H9 (cell line): Measurements from ENCODE around the gene LRRC39. TPM values are rescaled to one million over a fixed set of nuclear protein-coding genes. Genes with fewer than 3 reads are reported as not detected.

Experiments used
- DNase-seq: peaks from one replicate; pipeline ENCODE4 v3.0.0-alpha.2; 2017
- H2AFZ ChIP-seq: one replicate; pipeline ENCODE4 v1.6.1; 2013; ENCODE audit warnings: mild to moderate bottlenecking, low read length, control low read depth, moderate library complexity
- H2AK5ac ChIP-seq: 2 replicates; pipeline ENCODE4 v1.6.1; 2013; ENCODE audit warnings: low read length, control low read depth, mixed read lengths; ENCODE audit not compliant: insufficient read length
- H2BK120ac ChIP-seq: one replicate; pipeline ENCODE4 v1.6.1; 2013; ENCODE audit warnings: low read depth, mild to moderate bottlenecking, low read length, control low read depth, inconsistent platforms; ENCODE audit not compliant: poor library complexity, severe bottlenecking
- H2BK12ac ChIP-seq: 2 replicates; pipeline ENCODE4 v1.6.1; 2013; ENCODE audit warnings: low read length, control low read depth, mixed read lengths, low read depth; ENCODE audit not compliant: insufficient read length
- H2BK15ac ChIP-seq: 2 replicates; pipeline ENCODE4 v1.6.1; 2013; ENCODE audit warnings: low read depth, low read length, control low read depth
- H2BK20ac ChIP-seq: one replicate; pipeline ENCODE4 v1.6.1; 2013; ENCODE audit warnings: low read depth, mild to moderate bottlenecking, low read length, control low read depth, inconsistent platforms; ENCODE audit not compliant: poor library complexity, severe bottlenecking
- H2BK5ac ChIP-seq: 2 replicates; pipeline ENCODE4 v1.6.1; 2013; ENCODE audit warnings: low read length, control low read depth, mixed read lengths; ENCODE audit not compliant: insufficient read length
- H3K14ac ChIP-seq: 2 replicates; pipeline ENCODE4 v1.6.1; 2013; ENCODE audit warnings: low read length, control low read depth; ENCODE audit not compliant: insufficient read depth
- H3K18ac ChIP-seq: 2 replicates; pipeline ENCODE4 v1.6.1; 2013; ENCODE audit warnings: low read depth, mild to moderate bottlenecking, mixed read lengths, low read length, control low read depth; ENCODE audit not compliant: insufficient read length
- H3K23ac ChIP-seq: 2 replicates; pipeline ENCODE4 v1.6.1; 2013; ENCODE audit warnings: low read length, control low read depth, mixed read lengths, low read depth; ENCODE audit not compliant: insufficient read length
- H3K23me2 ChIP-seq: 2 replicates; pipeline ENCODE4 v1.6.1; 2013; ENCODE audit warnings: low read depth, mild to moderate bottlenecking, mixed read lengths, low read length, control low read depth; ENCODE audit not compliant: insufficient read length, poor library complexity, severe bottlenecking
- H3K27ac ChIP-seq: 2 replicates; pipeline ENCODE4 v1.5.1; 2013; ENCODE audit warnings: low read length, control low read depth, mixed read lengths, low read depth; ENCODE audit not compliant: insufficient read length
- H3K27me3 ChIP-seq: 2 replicates; pipeline ENCODE4 v1.6.1; 2013; ENCODE audit warnings: low read length, control low read depth, inconsistent platforms; ENCODE audit not compliant: insufficient read depth
- H3K4ac ChIP-seq: 2 replicates; pipeline ENCODE4 v1.6.1; 2013; ENCODE audit warnings: low read depth, mild to moderate bottlenecking, control low read depth, inconsistent platforms, low read length, moderate library complexity
- H3K4me1 ChIP-seq: 2 replicates; pipeline ENCODE4 v1.6.1; 2013; ENCODE audit warnings: low read length, control low read depth, inconsistent platforms; ENCODE audit not compliant: insufficient read depth
- H3K4me2 ChIP-seq: 2 replicates; pipeline ENCODE4 v1.6.1; 2013; ENCODE audit warnings: low read length, control low read depth, mixed read lengths; ENCODE audit not compliant: insufficient read length, insufficient read depth
- H3K56ac ChIP-seq: 2 replicates; pipeline ENCODE4 v1.6.1; 2013; ENCODE audit warnings: low read depth, mild to moderate bottlenecking, mixed read lengths, low read length, control low read depth; ENCODE audit not compliant: insufficient read length
- H3K79me1 ChIP-seq: 2 replicates; pipeline ENCODE4 v1.6.1; 2013; ENCODE audit warnings: low read depth, mild to moderate bottlenecking, moderate library complexity, low read length, control low read depth, inconsistent platforms; ENCODE audit not compliant: insufficient read depth, poor library complexity, severe bottlenecking
- H3K79me2 ChIP-seq: 2 replicates; pipeline ENCODE4 v1.6.1; 2013; ENCODE audit warnings: low read length, control low read depth, inconsistent platforms; ENCODE audit not compliant: insufficient read depth
- H3K9ac ChIP-seq: 2 replicates; pipeline ENCODE4 v1.6.1; 2013; ENCODE audit warnings: low read length, control low read depth, mixed read lengths; ENCODE audit not compliant: insufficient read length; ENCODE audit errors: extremely low read depth
- H3K9me3 ChIP-seq: one replicate; pipeline ENCODE4 v1.6.1; 2013; ENCODE audit warnings: low read depth, low read length, inconsistent platforms; ENCODE audit not compliant: control insufficient read depth
- H3T11ph ChIP-seq: one replicate; pipeline ENCODE4 v1.6.1; 2013; ENCODE audit warnings: mild to moderate bottlenecking, low read length, control low read depth, inconsistent platforms
- H4K20me1 ChIP-seq: one replicate; pipeline ENCODE4 v1.6.1; 2013; ENCODE audit not compliant: control insufficient read depth, insufficient read length, insufficient read depth
- H4K5ac ChIP-seq: 2 replicates; pipeline ENCODE4 v1.6.1; 2013; ENCODE audit warnings: low read depth, mild to moderate bottlenecking, mixed read lengths, low read length, control low read depth; ENCODE audit not compliant: insufficient read length
- H4K8ac ChIP-seq: replicated peaks from 2 replicates; pipeline ENCODE4 v1.6.1; 2013; ENCODE audit warnings: low read length, control low read depth, mixed read lengths, low read depth; ENCODE audit not compliant: insufficient read length
- H4K91ac ChIP-seq: 2 replicates; pipeline ENCODE4 v1.6.1; 2013; ENCODE audit warnings: low read depth, mild to moderate bottlenecking, moderate library complexity, mixed read lengths, low read length, control low read depth; ENCODE audit not compliant: insufficient read length
- H3K27ac Mint-ChIP-seq, 3 experiments: 2 replicates in 2 of 3; 3 replicates in 1 of 3; pipeline ENCODE4 v1.8.0; 2020 to 2021; ENCODE audit warnings: mixed read lengths in 3 of 3, mild to moderate bottlenecking in 1 of 3, moderate library complexity in 1 of 3
- H3K27me3 Mint-ChIP-seq: 2 replicates; pipeline ENCODE4 v1.8.0; 2021; ENCODE audit warnings: low read depth, mild to moderate bottlenecking, moderate library complexity, mixed read lengths
- H3K36me3 Mint-ChIP-seq, 3 experiments: 2 replicates in 2 of 3; 3 replicates in 1 of 3; pipeline ENCODE4 v1.8.0; 2020 to 2021; ENCODE audit warnings: low read depth in 3 of 3, mixed read lengths in 3 of 3; ENCODE audit not compliant: insufficient read depth in 1 of 3
- H3K4me1 Mint-ChIP-seq, 2 experiments: 2 replicates each; pipeline ENCODE4 v1.8.0; 2020; ENCODE audit warnings: mixed read lengths in 2 of 2
- H3K4me3 Mint-ChIP-seq, 2 experiments: 2 replicates in 1 of 2; 3 replicates in 1 of 2; pipeline ENCODE4 v1.8.0; 2020 to 2021; ENCODE audit warnings: mild to moderate bottlenecking in 2 of 2, mixed read lengths in 2 of 2, moderate library complexity in 1 of 2
- H3K9me3 Mint-ChIP-seq, 2 experiments: 2 replicates in 1 of 2; 3 replicates in 1 of 2; pipeline ENCODE4 v1.8.0; 2020; ENCODE audit warnings: mild to moderate bottlenecking in 2 of 2, mixed read lengths in 2 of 2, moderate library complexity in 1 of 2
- CTCF ChIP-seq: fragments of 200-600 bp; sonication (generic); conservative IDR thresholded peaks from 3 replicates; pipeline ENCODE4 v1.8.0; 2021; ENCODE audit warnings: antibody characterized with exemption, mild to moderate bottlenecking
- WGBS: extraction: QIAGEN DNeasy Blood & Tissue Kit; methylation state at CpG from one replicate; pipeline ENCODE4 v1.1.7; 2013; ENCODE audit warnings: missing lambda C conversion rate, low lambda C conversion rate, mixed read lengths; ENCODE audit not compliant: insufficient read length; ENCODE audit errors: extremely low coverage; 5-methylcytosine and 5-hydroxymethylcytosine counted together
- total RNA-seq: library from RNA; stranded (reverse); gene quantifications from 2 replicates; pipeline ENCODE4 v1.2.1, GENCODE V29; 2021

LRRC39 gene
- total RNA-seq, 1 experiment from 2014 or later, result 0.37 TPM

- H3K18ac ChIP-seq, result no peak overlapping the region
- H3K79me2 ChIP-seq, result peaks cover 16% of the 10 kb centered on the region; the same call in 1 of the 2 replicates
- H2BK5ac ChIP-seq, result no peak overlapping the region
- no peak overlapping the region for H4K5ac ChIP-seq
- H2AFZ ChIP-seq, result no peak overlapping the region
- no peak overlapping the region for H3K9ac ChIP-seq
- H3K4me1 ChIP-seq, result no peaks in the 10 kb centered on the region
- H3K27ac Mint-ChIP-seq, result no peak overlapping the region; a peak in 2 of 7 replicates
- H3K27me3 ChIP-seq, result no peaks in the 10 kb centered on the region
- no peak overlapping the region for H3K27ac ChIP-seq
- H4K20me1 ChIP-seq, result no peaks in the 10 kb centered on the region
- H3K4me1 Mint-ChIP-seq, result peaks cover 7 to 9% of the 10 kb centered on the region in 2 experiments
- H2BK120ac ChIP-seq, result no peak overlapping the region
- peaks cover 3 to 8% (median 4%) of the 10 kb centered on the region in 3 experiments; a peak in 5 of 7 replicates for H3K36me3 Mint-ChIP-seq
- no peak overlapping the region for H3K4me2 ChIP-seq
- H2BK12ac ChIP-seq, result no peak overlapping the region
- H3K9me3 Mint-ChIP-seq, result no peaks in the 10 kb centered on the region; a peak in 1 of 5 replicates
- no peak overlapping the region for H4K91ac ChIP-seq
- no peak overlapping the region for H3K14ac ChIP-seq
- no peak for TF ChIP-seq CTCF
- H2BK20ac ChIP-seq, result no peak overlapping the region
- H2AK5ac ChIP-seq, result no peak overlapping the region
- no peak overlapping the region for H3K56ac ChIP-seq
- H4K8ac ChIP-seq, result no peak overlapping the region
- no peak overlapping the region for H3K4ac ChIP-seq
- peaks cover 2% of the 10 kb centered on the region for H3K23me2 ChIP-seq
- no peaks in the 10 kb centered on the region for H3K27me3 Mint-ChIP-seq
- H3K23ac ChIP-seq, result no peak overlapping the region
- no peak overlapping the region for H3T11ph ChIP-seq
- H3K9me3 ChIP-seq, result no peaks in the 10 kb centered on the region
- H3K79me1 ChIP-seq, result peaks cover 8% of the 10 kb centered on the region
- WGBS, result no CpG with 5 or more reads among the region's 5 CpGs
- no peak overlapping the region for H3K4me3 Mint-ChIP-seq
- no peak for DNase-seq
- H2BK15ac ChIP-seq, result no peak overlapping the region
Observed at GRCh38 chr1:100130552-100131077, 47.4 kb downstream of the LRRC39 start.
